GM21737 (cell line): Measurements from ENCODE around the gene MMP28.
"Not testable (repeated sequence)": the region's sequence is repeated elsewhere in the genome, so short reads cannot be mapped to it uniquely, and the experiment has no call there.

Experiments used
- ATAC-seq: cut with Tn5 transposase; IDR thresholded peaks from one replicate; pipeline ENCODE4 v1.9.1; 2021; ENCODE audit warnings: mild to moderate bottlenecking, moderate library complexity; ENCODE audit not compliant: unreplicated experiment

The MMP28 gene

GRCh38 chr17:35766903-35767510, 28.4 kb downstream of the MMP28 start:
- ATAC-seq = no peak

GRCh38 chr17:35766489-35766877, 29.0 kb downstream of the MMP28 start:
- no peak for ATAC-seq

GRCh38 chr17:35765756-35766488, 29.5 kb downstream of the MMP28 start:
- ATAC-seq = no peak

DNA sequence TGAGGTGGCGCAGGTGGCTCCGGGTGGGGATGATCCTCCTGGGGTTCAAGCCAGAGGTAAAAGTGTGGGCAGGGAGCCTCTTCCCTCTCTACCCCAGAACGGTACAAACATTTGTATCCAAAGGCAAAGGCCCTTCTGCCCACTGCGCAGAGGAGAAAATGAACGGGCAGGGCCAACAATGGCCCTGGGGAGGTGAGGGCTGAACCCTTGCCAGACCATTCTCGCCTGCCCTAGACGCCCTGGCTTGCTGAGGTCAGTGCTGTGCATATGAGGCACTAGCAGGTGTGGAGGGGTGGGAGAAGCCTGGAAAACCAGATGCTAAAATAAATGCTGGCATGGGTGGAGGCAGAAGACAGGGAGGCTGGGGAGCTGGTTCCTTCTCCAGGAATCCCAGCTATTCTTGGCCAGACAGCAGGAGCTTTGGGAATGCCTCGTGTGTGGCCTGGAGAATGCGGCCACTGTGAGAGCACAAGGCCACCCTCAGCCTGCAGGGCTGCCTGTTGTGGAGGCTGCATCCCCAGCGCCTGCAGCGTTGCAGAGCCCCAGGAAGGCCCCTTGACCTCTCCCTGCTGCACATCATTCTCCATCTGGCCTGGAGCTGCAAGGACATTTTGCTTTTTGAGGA, 30.2 kb downstream of the MMP28 start:
- ATAC-seq = no peak

GRCh38 chr17:35764123-35764991, 31.1 kb downstream of the MMP28 start:
- ATAC-seq = peak; percentile 81

DNA sequence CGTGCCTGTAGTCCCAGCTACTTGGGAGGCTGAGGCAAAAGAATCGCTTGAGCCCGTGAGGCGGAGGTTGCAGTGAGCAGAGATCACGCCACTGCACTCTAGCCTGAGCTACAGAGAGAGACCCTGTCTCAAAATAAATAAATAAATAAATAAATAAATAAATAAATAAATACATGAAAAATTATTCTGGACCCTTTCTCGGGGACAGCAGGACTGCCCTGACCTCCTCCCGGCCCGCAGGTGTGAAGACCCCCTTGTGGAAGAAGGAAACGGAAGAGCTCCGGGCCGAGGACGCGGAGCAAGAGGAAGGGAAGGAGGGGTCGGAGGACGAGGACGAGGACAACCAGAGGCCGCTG, 31.7 kb downstream of the MMP28 start:
- no peak for ATAC-seq

GRCh38 chr17:35761601-35762000, 33.8 kb downstream of the MMP28 start:
- no peak for ATAC-seq

GRCh38 chr17:35760587-35760986, 34.9 kb downstream of the MMP28 start, which contains the start of gene C17orf50:
Gene C17orf50 (plus strand): TSS chr17:35760887. CDS start chr17:35760942, 55 bp downstream.
- no peak for ATAC-seq

DNA sequence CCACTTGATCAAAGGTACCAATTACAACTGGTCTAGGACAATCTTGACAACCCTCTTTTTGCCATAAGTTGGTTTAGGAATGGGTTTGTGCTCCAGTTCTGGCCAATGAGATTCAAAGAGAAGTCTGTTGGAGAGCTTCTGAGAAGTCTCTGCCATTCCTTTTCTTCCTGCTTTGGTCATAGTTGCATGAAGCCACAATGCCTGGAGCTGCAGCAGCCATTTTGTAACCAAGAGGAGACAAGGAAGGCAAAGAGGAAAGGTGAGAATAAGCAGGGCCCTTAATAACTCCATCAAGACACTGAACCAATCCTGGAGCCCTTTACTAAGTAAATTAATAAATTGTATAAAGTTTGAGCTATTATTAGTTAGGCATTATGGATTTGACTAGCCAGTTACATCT, 38.2 kb downstream of the MMP28 start:
- ATAC-seq = no peak

- ATAC-seq = no peak
Measured at GRCh38 chr17:35752945-35753764, 42.3 kb downstream of the MMP28 start, which contains the start of gene GAS2L2. Gene GAS2L2 (minus strand): TSS chr17:35753239. CDS start chr17:35752850, 389 bp downstream.

- no peak for ATAC-seq
Measured at GRCh38 chr17:35752471-35752870, 43.0 kb downstream of the MMP28 start.

GRCh38 chr17:35751541-35751940, 43.9 kb downstream of the MMP28 start:
- ATAC-seq = not testable (repeated sequence)

- ATAC-seq = no peak
Measured at GRCh38 chr17:35750526-35751395, 44.7 kb downstream of the MMP28 start.

DNA sequence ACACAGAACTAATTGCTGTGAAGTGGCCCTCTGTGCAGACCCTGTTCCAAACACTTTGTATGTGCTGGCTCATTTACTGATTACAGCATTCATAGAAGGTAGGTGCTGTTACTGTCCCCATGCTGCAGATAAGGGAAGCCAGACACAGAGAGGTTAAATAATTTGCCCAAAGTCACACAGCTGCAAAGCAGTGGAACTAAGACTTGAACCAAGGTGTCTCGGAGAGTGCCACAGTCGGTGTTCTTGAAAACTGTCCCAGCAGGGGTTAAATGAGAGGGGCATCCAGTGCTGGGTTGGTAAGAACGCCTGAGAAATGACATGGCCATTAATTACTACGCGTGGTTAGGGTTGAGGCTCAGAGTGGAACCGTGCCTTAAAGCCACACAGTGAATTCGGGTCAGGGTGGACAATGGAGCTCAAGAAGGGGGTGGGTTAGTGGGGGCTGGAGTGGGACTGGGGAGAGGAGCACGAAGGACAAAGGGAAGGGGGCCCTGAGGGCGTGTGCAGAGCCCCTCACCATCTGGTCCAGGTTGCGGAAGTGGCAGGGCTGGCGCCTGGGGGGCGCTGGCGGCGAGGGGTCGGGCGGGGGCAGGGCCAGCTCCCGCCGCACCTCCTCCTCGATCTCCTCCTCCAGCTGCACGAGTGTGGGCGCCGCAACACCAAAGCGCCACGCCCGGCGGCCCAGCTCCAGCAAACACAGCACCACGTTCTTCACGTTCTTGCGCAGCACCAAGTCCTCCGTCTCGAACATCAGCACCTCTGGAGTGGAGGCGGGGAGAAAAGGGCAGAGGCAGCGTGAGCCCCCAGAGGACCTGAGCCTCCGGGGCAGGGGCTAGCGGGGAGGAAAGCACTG, 45.7 kb downstream of the MMP28 start:
- no peak for ATAC-seq

GRCh38 chr17:35748979-35749378, 46.5 kb downstream of the MMP28 start:
- no peak for ATAC-seq

DNA sequence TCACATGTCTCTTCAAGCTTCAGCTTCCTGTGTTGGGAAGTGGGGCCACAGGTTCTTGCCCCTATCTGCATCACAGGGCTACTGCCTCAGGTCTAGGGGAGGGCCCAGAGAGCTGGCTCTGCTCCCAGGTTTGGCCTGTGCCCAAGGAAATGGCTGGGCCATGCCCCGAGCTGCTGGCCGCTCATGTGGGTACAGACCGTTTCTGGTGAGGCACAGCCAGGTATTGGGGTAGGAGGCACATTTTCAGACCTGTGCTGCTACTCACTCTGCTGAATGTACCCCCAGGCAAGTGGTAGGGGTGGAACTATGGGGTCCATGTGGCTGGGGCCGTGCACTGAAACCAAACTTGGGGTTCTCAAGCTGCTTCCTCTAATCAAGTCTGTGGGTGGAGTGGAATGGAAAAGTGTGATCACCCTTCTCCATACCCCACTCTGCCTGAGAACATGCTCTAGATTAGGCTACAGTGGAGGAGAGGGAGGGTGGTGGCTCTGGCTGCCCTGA, 47.0 kb downstream of the MMP28 start:
- no peak for ATAC-seq

DNA sequence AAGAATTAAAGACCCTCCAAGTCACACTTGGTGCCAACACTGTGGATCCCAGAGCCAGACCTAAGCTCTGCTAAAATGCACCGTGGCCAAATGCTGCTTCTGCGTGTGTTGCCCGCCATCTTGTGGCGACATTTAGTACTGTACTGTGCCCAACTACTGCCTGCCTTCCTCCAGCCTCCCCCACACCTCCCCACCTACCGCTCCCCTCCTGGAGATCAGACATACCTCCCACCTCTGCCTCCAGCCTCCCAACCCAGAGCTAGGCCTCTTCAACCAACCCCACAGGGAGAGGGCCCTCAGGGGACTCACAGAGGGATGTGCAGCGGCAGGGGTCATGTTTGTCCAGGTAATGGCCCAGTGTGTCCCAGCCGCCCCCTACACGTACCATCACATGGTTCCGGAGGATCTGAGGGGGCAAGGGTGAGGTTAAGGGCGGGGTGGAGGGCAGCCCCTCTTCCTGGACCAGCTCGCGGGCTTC, 47.9 kb downstream of the MMP28 start:
- no peak for ATAC-seq

DNA sequence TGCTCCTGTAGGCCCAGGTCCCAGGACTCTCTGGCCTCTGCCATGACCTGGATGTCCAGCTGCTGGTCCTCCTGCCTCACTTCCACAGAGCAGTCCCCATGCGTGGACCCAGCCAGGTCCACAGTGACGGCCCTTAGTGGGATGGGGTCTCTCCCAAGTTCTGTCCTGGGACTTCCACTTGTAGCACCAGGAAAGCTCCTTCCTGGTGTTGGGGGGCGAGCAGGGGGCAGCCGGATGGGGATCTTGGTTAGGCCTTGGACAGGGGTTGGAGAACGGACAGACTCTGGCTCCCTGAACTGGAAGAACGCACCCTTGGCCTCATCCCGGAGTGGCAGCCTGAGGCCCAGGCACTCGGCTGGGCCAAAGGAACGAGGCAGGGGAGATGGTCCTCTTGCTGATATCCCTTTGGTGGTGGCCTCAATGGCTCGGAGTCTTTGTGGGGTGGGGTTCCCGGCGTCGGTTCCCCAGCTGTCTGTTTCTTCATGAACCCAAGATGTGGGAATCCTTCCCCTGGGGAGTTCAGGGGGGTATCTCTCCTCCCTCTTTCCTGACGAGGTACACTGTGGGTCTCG, 49.6 kb downstream of the MMP28 start:
- ATAC-seq = no peak
